ENCODE measurements around the gene MPEG1. TPM values are rescaled to one million over a fixed set of nuclear protein-coding genes. Genes with fewer than 3 reads are reported as not detected.

Gene MPEG1
- total and polyA plus RNA-seq, 4 donors = 3.2 to 27.2 (median 16.9) TPM

GRCh38 chr11:59243633-59244032 lies 30.9 kb upstream of the MPEG1 start:
- Histone ChIP-seq H3K9ac (ENCODE audit: low read depth in 1 of 2, low read length in 2 of 2) (no peak overlapping the region), H3K27me3 (ENCODE audit: control insufficient read depth in 4 of 4, insufficient read depth in 4 of 4, low read length in 3 of 4) (no peaks in the 10 kb centered on the region), H3K4me3 (ENCODE audit: low read depth in 1 of 3, low read length in 3 of 3) (no peak overlapping the region), H3K27ac (ENCODE audit: low read depth in 1 of 2, low read length in 2 of 2) (no peak overlapping the region), H3K9me3 (ENCODE audit: control insufficient read depth in 4 of 4, low read length in 3 of 4) (no peaks in the 10 kb centered on the region), H3K4me1 (ENCODE audit: control insufficient read depth in 4 of 4, insufficient read depth in 4 of 4, low read length in 3 of 4) (no peaks in the 10 kb centered on the region), H3K36me3 (ENCODE audit: control insufficient read depth in 4 of 4, insufficient read depth in 3 of 4, low read depth in 1 of 4, low read length in 3 of 4) (no peaks in the 10 kb centered on the region)
- DNase-seq (ENCODE audit: low spot score) = no peak
- WGBS = 80% methylated on average over 1 of the region's 1 CpG
- TF ChIP-seq RAD21 (IDR thresholded peaks at IDR 0.05) (no peak), SP1 (IDR thresholded peaks at IDR 0.05) (no peak), MAX (IDR thresholded peaks at IDR 0.05) (no peak), JUND (IDR thresholded peaks at IDR 0.05) (no peak), EGR1 (IDR thresholded peaks at IDR 0.05; ENCODE audit: low read depth in 2 of 2) (no peak), GABPA (IDR thresholded peaks at IDR 0.05 in 1 of 2, conservative IDR thresholded peaks at IDR 0.05 in 1 of 2) (no peak)

GRCh38 chr11:59240322-59240721 lies 27.6 kb upstream of the MPEG1 start:
- Histone ChIP-seq H3K9me3 (ENCODE audit: control insufficient read depth in 4 of 4, low read length in 3 of 4) (no peaks in the 10 kb centered on the region), H3K27me3 (ENCODE audit: control insufficient read depth in 4 of 4, insufficient read depth in 4 of 4, low read length in 3 of 4) (no peaks in the 10 kb centered on the region), H3K36me3 (ENCODE audit: control insufficient read depth in 4 of 4, insufficient read depth in 3 of 4, low read depth in 1 of 4, low read length in 3 of 4) (no peaks in the 10 kb centered on the region), H3K27ac (ENCODE audit: low read depth in 1 of 2, low read length in 2 of 2) (no peak overlapping the region), H3K4me3 (ENCODE audit: low read depth in 1 of 3, low read length in 3 of 3) (no peak overlapping the region), H3K4me1 (ENCODE audit: control insufficient read depth in 4 of 4, insufficient read depth in 4 of 4, low read length in 3 of 4) (no peaks in the 10 kb centered on the region), H3K9ac (ENCODE audit: low read depth in 1 of 2, low read length in 2 of 2) (no peak overlapping the region)
- TF ChIP-seq TAF1 (conservative IDR thresholded peaks at IDR 0.05) (no peak), FOXA2 (IDR thresholded peaks at IDR 0.05) (no peak)
- DNase-seq (ENCODE audit: low spot score) = no peak

- Histone ChIP-seq H3K27me3 (ENCODE audit: control insufficient read depth in 4 of 4, insufficient read depth in 4 of 4, low read length in 3 of 4) (no peaks in the 10 kb centered on the region), H3K9me3 (ENCODE audit: control insufficient read depth in 4 of 4, low read length in 3 of 4) (no peaks in the 10 kb centered on the region), H3K9ac (ENCODE audit: low read depth in 1 of 2, low read length in 2 of 2) (no peak overlapping the region), H3K4me3 (ENCODE audit: low read depth in 1 of 3, low read length in 3 of 3) (no peak overlapping the region), H3K4me1 (ENCODE audit: control insufficient read depth in 4 of 4, insufficient read depth in 4 of 4, low read length in 3 of 4) (no peaks in the 10 kb centered on the region), H3K27ac (ENCODE audit: low read depth in 1 of 2, low read length in 2 of 2) (no peak overlapping the region), H3K36me3 (ENCODE audit: control insufficient read depth in 4 of 4, insufficient read depth in 3 of 4, low read depth in 1 of 4, low read length in 3 of 4) (no peaks in the 10 kb centered on the region)
- WGBS = 79% methylated on average over 2 of the region's 2 CpGs
- no peak for DNase-seq (ENCODE audit: low spot score)
- TF ChIP-seq REST (IDR thresholded peaks at IDR 0.05) (no peak), MAX (IDR thresholded peaks at IDR 0.05) (no peak), JUND (IDR thresholded peaks at IDR 0.05) (no peak), SP1 (IDR thresholded peaks at IDR 0.05) (no peak), ZBTB33 (IDR thresholded peaks at IDR 0.05) (no peak), CTCF (IDR thresholded peaks at IDR 0.05; ENCODE audit: low read depth, low read length, missing input control) (no peak), HNF4G (IDR thresholded peaks at IDR 0.05) (no peak), HNF4A (conservative IDR thresholded peaks at IDR 0.05) (no peak), YY1 (IDR thresholded peaks at IDR 0.05) (no peak), ATF3 (IDR thresholded peaks at IDR 0.05) (no peak), TAF1 (conservative IDR thresholded peaks at IDR 0.05) (no peak), RAD21 (IDR thresholded peaks at IDR 0.05) (no peak), RXRA (IDR thresholded peaks at IDR 0.05) (no peak), GABPA (IDR thresholded peaks at IDR 0.05 in 1 of 2, conservative IDR thresholded peaks at IDR 0.05 in 1 of 2) (no peak), FOXA2 (IDR thresholded peaks at IDR 0.05) (no peak), NR2F2 (IDR thresholded peaks at IDR 0.05) (no peak), EGR1 (IDR thresholded peaks at IDR 0.05; ENCODE audit: low read depth in 2 of 2) (no peak), FOXA1 (IDR thresholded peaks at IDR 0.05) (no peak)
Measured at GRCh38 chr11:59226396-59226795, 13.7 kb upstream of the MPEG1 start.

Measured in liver (tissue), 9 donors.